Endothelial cell of umbilical vein (primary cell): ENCODE measurements around the gene SCAMP2. TPM values are rescaled to one million over a fixed set of nuclear protein-coding genes. Genes with fewer than 3 reads are reported as not detected.

Experiments used
- BruUV-seq: library from RNA; stranded (reverse); fragments of 400-500 nt; replicated peaks from 2 replicates; lab custom pipeline; 2021; lab: Mats Ljungman, UMichigan
- CTCF ChIA-PET: fragments of 300-600, 350-600 bp; sonication (Branson Sonifier 250); formaldehyde crosslinking; loops from one replicate; lab custom pipeline; 2021; ENCODE audit warnings: antibody characterized with exemption, inconsistent platforms; lab: Charles Lee
- POLR2A ChIA-PET: fragments of 300-600, 350-600 bp; sonication (Branson Sonifier 250); formaldehyde crosslinking; loops from one replicate; lab custom pipeline; 2021; ENCODE audit warnings: antibody characterized with exemption, inconsistent platforms; lab: Charles Lee
- DNase-seq: peaks from one replicate; pipeline ENCODE4 v3.0.0-alpha.2; 2011; ENCODE audit warnings: low read depth, low spot score
- FAIRE-seq: peaks from 2 replicates; lab custom pipeline; 2011; peaks lifted over from hg19 to GRCh38; lab: Jason Lieb, UNC
- H2AFZ ChIP-seq: 2 replicates; pipeline ENCODE4 v1.6.0; 2012; ENCODE audit warnings: low read depth, low read length, control low read depth, inconsistent platforms
- H3K27ac ChIP-seq: 2 replicates; pipeline ENCODE4 v1.5.1; 2011; ENCODE audit warnings: low read depth, mild to moderate bottlenecking, control low read depth, low read length, moderate library complexity; ENCODE audit not compliant: insufficient read depth
- H3K27me3 ChIP-seq, 2 experiments: 2 replicates each; pipeline versions ENCODE4 v1.6.0 to v1.6.1; 2011; ENCODE audit warnings: low read length in 2 of 2, mixed read lengths in 1 of 2; ENCODE audit not compliant: control insufficient read depth in 2 of 2, insufficient read depth in 2 of 2
- H3K36me3 ChIP-seq, 2 experiments: 2 replicates in 1 of 2; 3 replicates in 1 of 2; pipeline ENCODE4 v1.5.1; 2011; ENCODE audit warnings: low read length in 2 of 2, mild to moderate bottlenecking in 1 of 2, moderate library complexity in 1 of 2; ENCODE audit not compliant: control insufficient read depth in 2 of 2, insufficient read depth in 2 of 2; ENCODE audit errors: extremely low read depth in 1 of 2
- H3K4me1 ChIP-seq: 3 replicates; pipeline ENCODE4 v1.5.1; 2011; ENCODE audit warnings: mild to moderate bottlenecking, low read length; ENCODE audit not compliant: control insufficient read depth, insufficient read depth; ENCODE audit errors: extremely low read depth
- H3K4me2 ChIP-seq: 2 replicates; pipeline ENCODE4 v1.6.1; 2011; ENCODE audit warnings: low read length, control low read depth, mixed read lengths; ENCODE audit not compliant: insufficient read depth
- H3K4me3 ChIP-seq, 3 experiments: fragments of 200-600 bp in 1 of 3; sonication (generic), shearing (Covaris generic) in 1 of 3; replicated peaks in 1 of 3; 2 replicates each; pipeline ENCODE4 v1.5.1; 2011 to 2016; ENCODE audit warnings: control low read depth in 3 of 3, low read length in 3 of 3, mild to moderate bottlenecking in 2 of 3, inconsistent platforms in 1 of 3, low read depth in 1 of 3, moderate library complexity in 1 of 3; ENCODE audit not compliant: insufficient read depth in 1 of 3
- H3K79me2 ChIP-seq: 2 replicates; pipeline ENCODE4 v1.6.0; 2012; ENCODE audit warnings: low read length, inconsistent platforms; ENCODE audit not compliant: control insufficient read depth, insufficient read depth
- H3K9ac ChIP-seq: replicated peaks from 2 replicates; pipeline ENCODE3; 2011; ENCODE audit warnings: low read length, control low read depth; ENCODE audit not compliant: insufficient read depth; ENCODE audit errors: extremely low read depth
- H3K9me1 ChIP-seq: replicated peaks from 3 replicates; pipeline ENCODE4 v1.6.0; 2011; ENCODE audit warnings: mild to moderate bottlenecking, low read length; ENCODE audit not compliant: control insufficient read depth, insufficient read depth; ENCODE audit errors: extremely low read depth
- H3K9me3 ChIP-seq: replicated peaks from 2 replicates; pipeline ENCODE4 v1.5.1; 2012; ENCODE audit warnings: low read length, inconsistent platforms; ENCODE audit not compliant: control insufficient read depth, insufficient read depth
- H4K20me1 ChIP-seq: replicated peaks from 2 replicates; pipeline ENCODE3; 2011; ENCODE audit warnings: mild to moderate bottlenecking, low read length; ENCODE audit not compliant: control insufficient read depth, insufficient read depth; ENCODE audit errors: extremely low read depth
- EZH2 ChIP-seq: IDR thresholded peaks from 2 replicates; pipeline ENCODE4 v1.6.1; 2012; ENCODE audit warnings: borderline replicate concordance, low read depth, mild to moderate bottlenecking, moderate library complexity, low read length, inconsistent platforms; ENCODE audit not compliant: severe bottlenecking
- FOS ChIP-seq: IDR thresholded peaks from 2 replicates; pipeline ENCODE4 v1.6.1; 2011; ENCODE audit warnings: mild to moderate bottlenecking, low read length, moderate library complexity, borderline replicate concordance; ENCODE audit not compliant: insufficient read depth
- GATA2 ChIP-seq: IDR thresholded peaks from 2 replicates; pipeline ENCODE4 v1.7.0; 2011; ENCODE audit warnings: low read depth, mild to moderate bottlenecking, moderate library complexity, mixed read lengths, low read length; ENCODE audit not compliant: insufficient read length, insufficient read depth
- JUN ChIP-seq: IDR thresholded peaks from 2 replicates; pipeline ENCODE4 v1.6.1; 2011; ENCODE audit warnings: borderline replicate concordance, low read depth; ENCODE audit not compliant: insufficient read length, insufficient read depth
- MYC ChIP-seq: IDR thresholded peaks from one replicate; pipeline ENCODE4 v1.6.1; 2011; ENCODE audit warnings: mild to moderate bottlenecking, low read depth, low read length
- POLR2A ChIP-seq: IDR thresholded peaks from 2 replicates; pipeline ENCODE4 v1.6.1; 2012; ENCODE audit warnings: low read depth, mild to moderate bottlenecking, control low read depth, low read length
- POLR2AphosphoS5 ChIP-seq: IDR thresholded peaks from 2 replicates; pipeline ENCODE4 v1.6.1; 2012; ENCODE audit warnings: low read depth, mild to moderate bottlenecking, control low read depth, low read length, moderate library complexity; ENCODE audit not compliant: insufficient read depth
- dilution Hi-C: fragments of 300-500 bp; cut with MboI; formaldehyde crosslinking; loops from one replicate; pipeline ENCODE4 v1.15.0; 2019; ENCODE audit warnings: low sequenced_read_pairs; ENCODE audit not compliant: extremely low pct_ligation_motif_present
- intact Hi-C: fragments of 100-400 bp; cut with micrococcal nuclease; formaldehyde crosslinking; loops from one replicate; pipeline ENCODE4 v1.10.0; 2022
- polyA plus RNA-seq, 4 experiments: library from polyadenylated mRNA; depleted of rRNA in 3 of 4; stranded (reverse) in 3 of 4; unstranded in 1 of 4; fragments of >200 nt; gene quantifications; 2 replicates each; pipeline versions ENCODE4 v1.2.1 to v1.2.3, GENCODE V29; 2011 to 2012; ENCODE audit warnings: missing spikeins in 1 of 4
- total RNA-seq: library from RNA; stranded (reverse); gene quantifications from 2 replicates; pipeline ENCODE4 v1.2.3, GENCODE V29; 2021
- TF ChIP-seq, protein P1 (sequence below): IDR thresholded peaks from 2 replicates; pipeline ENCODE4 v1.6.1; 2011; ENCODE audit not compliant: insufficient read depth, insufficient read length
- TF ChIP-seq, protein P2 (sequence below), 2 donors: IDR thresholded peaks; 1 replicate in 1 of 2; 2 replicates in 1 of 2; pipeline ENCODE4 v1.5.1; 2011; ENCODE audit warnings: low read length in 2 of 2, mild to moderate bottlenecking in 2 of 2, moderate library complexity in 2 of 2, control low read depth in 1 of 2, inconsistent platforms in 1 of 2, low read depth in 1 of 2; ENCODE audit not compliant: insufficient read depth in 1 of 2; ENCODE audit errors: extremely low read depth in 1 of 2

Gene SCAMP2
- total and polyA plus RNA-seq, 2 donors (not counting 3 experiments of a cell fraction or from before 2014, with no cell fraction given): 67.3 to 256 TPM

DNA sequence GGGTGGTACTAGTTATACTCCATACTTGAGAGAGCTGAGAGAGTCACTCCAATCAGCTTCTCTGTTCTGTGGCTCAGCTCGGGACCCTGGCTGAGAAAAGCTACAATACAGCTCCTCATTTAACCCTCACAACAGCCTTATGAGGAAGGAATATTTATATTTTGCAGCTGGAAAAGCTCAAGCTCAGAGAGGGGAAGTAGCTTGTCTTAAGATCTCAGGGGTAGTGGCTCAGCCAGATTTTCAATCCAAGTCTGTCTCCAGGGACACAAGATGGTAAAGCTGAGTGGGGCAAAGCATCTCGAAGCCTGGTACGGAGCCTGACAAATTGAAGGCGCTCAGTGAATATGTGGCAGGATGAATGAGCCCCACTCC lies 14.8 kb downstream of the SCAMP2 start:
- no peak overlapping the region for H3K4me2 ChIP-seq
- POLR2A ChIA-PET: no interaction called here
- no peak overlapping the region for H3K9ac ChIP-seq
- H2AFZ ChIP-seq: no peak overlapping the region
- H3K4me3 ChIP-seq: no peak overlapping the region
- no peaks in the 10 kb centered on the region for H4K20me1 ChIP-seq
- CTCF ChIA-PET: interaction anchor here (0.6 to 3.4 kb wide), 7 partner anchors 9 to 227 kb away, joined by 3 to 13 read pairs (median 3); no protein-coding TSS in a partner anchor
- H3K9me1 ChIP-seq: no peaks in the 10 kb centered on the region
- no peaks in the 10 kb centered on the region for H3K27me3 ChIP-seq
- H3K79me2 ChIP-seq: peaks cover 11% of the 10 kb centered on the region
- DNase-seq (no peak), FAIRE-seq (no peak)
- intact Hi-C loops: no loop called here
- H3K27ac ChIP-seq: no peak overlapping the region
- TF ChIP-seq EZH2 (no peak), GATA2 (no peak), POLR2AphosphoS5 (no peak), JUN (no peak)
- TF ChIP-seq, protein P1, sequence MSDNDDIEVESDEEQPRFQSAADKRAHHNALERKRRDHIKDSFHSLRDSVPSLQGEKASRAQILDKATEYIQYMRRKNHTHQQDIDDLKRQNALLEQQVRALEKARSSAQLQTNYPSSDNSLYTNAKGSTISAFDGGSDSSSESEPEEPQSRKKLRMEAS: no peak
- peaks cover 0 to 14% of the 10 kb centered on the region in 2 experiments for H3K36me3 ChIP-seq
- dilution Hi-C loops: no loop called here
- BruUV-seq: no TSS peak
- no peaks in the 10 kb centered on the region for H3K9me3 ChIP-seq
- H3K4me1 ChIP-seq: no peaks in the 10 kb centered on the region

GRCh38 chr15:74857671-74858368 lies 15.3 kb downstream of the SCAMP2 start:
- H3K9ac ChIP-seq: no peak overlapping the region
- H4K20me1 ChIP-seq: no peaks in the 10 kb centered on the region
- no peaks in the 10 kb centered on the region for H3K4me1 ChIP-seq
- H3K27ac ChIP-seq: no peak overlapping the region
- peaks cover 0 to 18% of the 10 kb centered on the region in 2 experiments for H3K36me3 ChIP-seq
- ChIA-PET CTCF (interaction anchor here (0.6 to 3.4 kb wide), 7 partner anchors 9 to 227 kb away, joined by 3 to 13 read pairs (median 3); no protein-coding TSS in a partner anchor), POLR2A (no interaction called here)
- TF ChIP-seq, protein P2, sequence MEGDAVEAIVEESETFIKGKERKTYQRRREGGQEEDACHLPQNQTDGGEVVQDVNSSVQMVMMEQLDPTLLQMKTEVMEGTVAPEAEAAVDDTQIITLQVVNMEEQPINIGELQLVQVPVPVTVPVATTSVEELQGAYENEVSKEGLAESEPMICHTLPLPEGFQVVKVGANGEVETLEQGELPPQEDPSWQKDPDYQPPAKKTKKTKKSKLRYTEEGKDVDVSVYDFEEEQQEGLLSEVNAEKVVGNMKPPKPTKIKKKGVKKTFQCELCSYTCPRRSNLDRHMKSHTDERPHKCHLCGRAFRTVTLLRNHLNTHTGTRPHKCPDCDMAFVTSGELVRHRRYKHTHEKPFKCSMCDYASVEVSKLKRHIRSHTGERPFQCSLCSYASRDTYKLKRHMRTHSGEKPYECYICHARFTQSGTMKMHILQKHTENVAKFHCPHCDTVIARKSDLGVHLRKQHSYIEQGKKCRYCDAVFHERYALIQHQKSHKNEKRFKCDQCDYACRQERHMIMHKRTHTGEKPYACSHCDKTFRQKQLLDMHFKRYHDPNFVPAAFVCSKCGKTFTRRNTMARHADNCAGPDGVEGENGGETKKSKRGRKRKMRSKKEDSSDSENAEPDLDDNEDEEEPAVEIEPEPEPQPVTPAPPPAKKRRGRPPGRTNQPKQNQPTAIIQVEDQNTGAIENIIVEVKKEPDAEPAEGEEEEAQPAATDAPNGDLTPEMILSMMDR (IDR thresholded peaks at IDR 0.05; ENCODE audit: extremely low read depth in 1 of 2, insufficient read depth in 1 of 2, low read depth in 1 of 2, low read length in 2 of 2): no peak
- TF ChIP-seq EZH2: no peak
- TF ChIP-seq MYC: no peak
- no peak for TF ChIP-seq GATA2
- TF ChIP-seq FOS: no peak
- TF ChIP-seq, protein P1: no peak
- no peak for TF ChIP-seq JUN
- no peak for TF ChIP-seq POLR2AphosphoS5
- TF ChIP-seq POLR2A: no peak
- no peak overlapping the region for H2AFZ ChIP-seq
- intact Hi-C loops: no loop called here
- peaks cover 11% of the 10 kb centered on the region for H3K79me2 ChIP-seq
- H3K27me3 ChIP-seq: no peaks in the 10 kb centered on the region
- no peak overlapping the region for H3K4me2 ChIP-seq
- BruUV-seq: no TSS peak
- no peaks in the 10 kb centered on the region for H3K9me1 ChIP-seq
- H3K9me3 ChIP-seq: no peaks in the 10 kb centered on the region
- H3K4me3 ChIP-seq: no peak overlapping the region
- no peak for DNase-seq
- dilution Hi-C loops: no loop called here
- FAIRE-seq: no peak
